SK-N-SH (cell line): ENCODE data around the gene CD109. TPM values are rescaled to one million over a fixed set of nuclear protein-coding genes. Genes with fewer than 3 reads are reported as not detected.

Experiments used
- CTCF ChIA-PET: fragments of 300-600, 350-600 bp; formaldehyde crosslinking; extraction: SDS; loops from one replicate; lab custom pipeline; 2021; lab: Yijun Ruan, JAX
- POLR2A ChIA-PET: fragments of 350-600 bp; sonication (Branson Sonifier 250); formaldehyde crosslinking; extraction: SDS; loops from one replicate; lab custom pipeline; 2020; ENCODE audit warnings: antibody characterized with exemption, inconsistent platforms; lab: Yijun Ruan, JAX
- DNase-seq: peaks from one replicate; pipeline ENCODE4 v3.0.0; 2012
- H2AFZ ChIP-seq: fragments of 200-600 bp; sonication (generic); 2 replicates; pipeline ENCODE4 v1.8.1; 2016; ENCODE audit warnings: antibody characterized with exemption, mild to moderate bottlenecking, low read depth
- H3F3A ChIP-seq: fragments of 200-600 bp; sonication (generic); replicated peaks from 2 replicates; pipeline ENCODE3; 2016; ENCODE audit warnings: antibody characterized with exemption, mild to moderate bottlenecking; ENCODE audit not compliant: insufficient read depth
- H3K27ac ChIP-seq, 2 experiments: fragments of 200-500 bp in 1 of 2; fragments of 200-600 bp in 1 of 2; sonication (Bioruptor generic) in 1 of 2; sonication (generic), shearing (Covaris generic) in 1 of 2; 2 replicates each; pipeline versions ENCODE4 v1.5.1 to v1.6.1; 2014 to 2016; ENCODE audit warnings: low read depth in 2 of 2, inconsistent platforms in 1 of 2, low read length in 1 of 2, mild to moderate bottlenecking in 1 of 2, mixed read lengths in 1 of 2
- H3K27me3 ChIP-seq: fragments of 200-600 bp; sonication (generic), shearing (Covaris generic); 2 replicates; pipeline ENCODE4 v1.6.1; 2016; ENCODE audit warnings: mixed run types; ENCODE audit not compliant: insufficient read depth
- H3K36me3 ChIP-seq, 2 experiments: fragments of 200-500 bp in 1 of 2; fragments of 200-600 bp in 1 of 2; sonication (Bioruptor generic) in 1 of 2; sonication (generic) in 1 of 2; replicated peaks in 1 of 2; 2 replicates each; pipeline versions ENCODE3 to v1.5.1; 2014 to 2016; ENCODE audit warnings: low read length in 1 of 2, mild to moderate bottlenecking in 1 of 2; ENCODE audit not compliant: insufficient read depth in 2 of 2, control insufficient read depth in 1 of 2
- H3K4me1 ChIP-seq, 2 experiments: fragments of 200-500 bp in 1 of 2; fragments of 200-600 bp in 1 of 2; sonication (Bioruptor generic) in 1 of 2; sonication (generic), shearing (Covaris generic) in 1 of 2; 2 replicates each; pipeline versions ENCODE4 v1.5.1 to v1.6.1; 2014 to 2016; ENCODE audit warnings: low read depth in 1 of 2, low read length in 1 of 2, mixed run types in 1 of 2; ENCODE audit not compliant: insufficient read depth in 2 of 2, control insufficient read depth in 1 of 2
- H3K4me2 ChIP-seq: fragments of 200-600 bp; sonication (generic), shearing (Covaris generic); 2 replicates; pipeline ENCODE4 v1.6.1; 2017; ENCODE audit warnings: mixed run types
- H3K4me3 ChIP-seq, 2 experiments: fragments of 200-500 bp in 1 of 2; fragments of 200-600 bp in 1 of 2; sonication (Bioruptor generic) in 1 of 2; sonication (generic), shearing (Covaris generic) in 1 of 2; 2 replicates each; pipeline versions ENCODE4 v1.5.1 to v1.8.1; 2014 to 2016; ENCODE audit warnings: low read depth in 2 of 2, inconsistent platforms in 1 of 2, low read length in 1 of 2, mild to moderate bottlenecking in 1 of 2, mixed read lengths in 1 of 2, moderate library complexity in 1 of 2
- H3K79me2 ChIP-seq: fragments of 200-600 bp; sonication (generic); 2 replicates; pipeline ENCODE4 v1.8.1; 2017; ENCODE audit warnings: mild to moderate bottlenecking; ENCODE audit not compliant: insufficient read depth
- H3K9ac ChIP-seq: fragments of 200-600 bp; sonication (generic); 2 replicates; pipeline ENCODE4 v1.6.1; 2017; ENCODE audit warnings: mixed run types
- H3K9me2 ChIP-seq: fragments of 200-600 bp; sonication (generic); 2 replicates; pipeline ENCODE4 v1.6.1; 2017; ENCODE audit warnings: mixed run types
- H3K9me3 ChIP-seq: fragments of 200-600 bp; sonication (generic); 2 replicates; pipeline ENCODE4 v1.6.1; 2017; ENCODE audit warnings: mixed run types, mild to moderate bottlenecking, moderate library complexity
- H4K20me1 ChIP-seq: fragments of 200-600 bp; sonication (generic); 2 replicates; pipeline ENCODE4 v1.6.1; 2017; ENCODE audit warnings: mild to moderate bottlenecking, mixed run types; ENCODE audit not compliant: insufficient read depth
- CTCF ChIP-seq: fragments of 200-600 bp; sonication (generic); IDR thresholded peaks from 2 replicates; pipeline ENCODE4 v1.6.1; 2017; ENCODE audit warnings: antibody characterized with exemption, mild to moderate bottlenecking, moderate library complexity
- EZH2phosphoT487 ChIP-seq: fragments of 200-600 bp; sonication (generic); IDR thresholded peaks from 2 replicates; pipeline ENCODE4 v1.6.1; 2017; ENCODE audit warnings: low read depth, mixed run types, mild to moderate bottlenecking, antibody characterized with exemption, moderate library complexity, borderline replicate concordance
- FOSL2 ChIP-seq: IDR thresholded peaks from 2 replicates; pipeline ENCODE4 v1.4.0; 2012; ENCODE audit warnings: low read depth, mild to moderate bottlenecking, moderate library complexity, borderline replicate concordance
- FOXJ3 ChIP-seq: sonication (generic); formaldehyde crosslinking; IDR thresholded peaks from 2 replicates; pipeline ENCODE4 v1.5.1; 2020; ENCODE audit warnings: mild to moderate bottlenecking, missing genetic modification reagents
- GATA2 ChIP-seq: sonication (generic); formaldehyde crosslinking; IDR thresholded peaks from 2 replicates; pipeline ENCODE4 v1.5.0; 2020; ENCODE audit warnings: mild to moderate bottlenecking, missing genetic modification reagents
- MAX ChIP-seq: IDR thresholded peaks from 2 replicates; pipeline ENCODE4 v1.4.0; 2012; ENCODE audit warnings: low read depth
- NFIC ChIP-seq: IDR thresholded peaks from 2 replicates; pipeline ENCODE4 v1.4.0; 2012; ENCODE audit warnings: borderline replicate concordance
- NRF1 ChIP-seq: IDR thresholded peaks from 2 replicates; pipeline ENCODE4 v1.6.1; 2012; ENCODE audit warnings: low read depth, mild to moderate bottlenecking, low read length
- RAD21 ChIP-seq: IDR thresholded peaks from 2 replicates; pipeline ENCODE4 v1.6.1; 2012; ENCODE audit warnings: mild to moderate bottlenecking, low read length
- SMC3 ChIP-seq: IDR thresholded peaks from 2 replicates; pipeline ENCODE4 v1.6.1; 2012; ENCODE audit warnings: low read depth, low read length, improper control_type of control experiment
- TCF12 ChIP-seq: IDR thresholded peaks from 2 replicates; pipeline ENCODE4 v1.4.0; 2012
- TEAD4 ChIP-seq: IDR thresholded peaks from 2 replicates; pipeline ENCODE4 v1.4.0; 2012; ENCODE audit warnings: mild to moderate bottlenecking, borderline replicate concordance; ENCODE audit not compliant: insufficient read depth
- USF1 ChIP-seq: IDR thresholded peaks from 2 replicates; pipeline ENCODE4 v1.4.0; 2012; ENCODE audit warnings: low read depth, borderline replicate concordance
- WGBS: methylation state at CpG from one replicate; pipeline ENCODE4 v1.1.6; 2017; ENCODE audit warnings: low lambda C conversion rate; 5-methylcytosine and 5-hydroxymethylcytosine counted together
- polyA plus RNA-seq, 3 experiments: library from polyadenylated mRNA; depleted of rRNA; stranded (reverse); fragments of >200 nt; gene quantifications; 2 replicates each; pipeline ENCODE4 v1.2.3, GENCODE V29; 2012
- TF ChIP-seq, protein P1 (sequence below): IDR thresholded peaks from 2 replicates; pipeline ENCODE4; 2012
- TF ChIP-seq, protein P2 (sequence below): IDR thresholded peaks from 2 replicates; pipeline ENCODE4 v1.6.1; 2012; ENCODE audit warnings: mild to moderate bottlenecking, low read depth, low read length, moderate library complexity

The CD109 gene
- polyA plus RNA-seq, 1 of the 3 experiments (the other 2 are of a cell fraction), result 19.7 TPM

DNA sequence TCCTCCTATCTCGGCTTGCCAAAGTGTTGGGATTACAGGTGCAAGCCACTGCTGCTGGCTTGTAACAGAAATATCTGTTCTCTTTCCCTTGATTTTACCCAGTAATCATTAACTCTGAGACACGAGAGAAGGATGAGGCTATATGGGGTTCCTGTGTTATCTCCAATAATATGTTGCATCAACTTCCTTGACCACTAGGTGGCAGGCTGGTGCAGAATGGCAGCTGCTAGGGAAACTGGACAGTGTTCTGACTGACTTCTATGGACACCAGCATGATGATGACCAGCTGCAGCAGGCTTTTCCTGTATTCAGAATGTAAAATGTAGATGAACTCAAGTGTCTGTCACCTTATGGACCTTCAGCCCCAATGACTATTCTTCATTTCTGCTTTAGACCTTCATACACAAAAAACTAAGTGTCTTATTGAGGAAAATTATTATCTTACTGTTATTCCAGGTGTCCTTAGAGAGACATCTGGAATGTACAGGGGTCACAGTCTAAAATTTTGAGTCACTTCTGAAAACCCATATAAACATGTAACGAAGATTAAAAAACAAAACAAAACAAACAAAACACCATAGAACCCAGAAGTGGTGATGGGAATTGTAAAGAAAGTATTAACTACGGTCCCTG lies 20.4 kb upstream of the CD109 start:
- H4K20me1 ChIP-seq, result no peaks in the 10 kb centered on the region
- DNase-seq, result peak; percentile 68
- no peaks in the 10 kb centered on the region for H3K79me2 ChIP-seq
- no peaks in the 10 kb centered on the region for H3K9me2 ChIP-seq
- TF ChIP-seq CTCF, result peak; percentile 95
- TF ChIP-seq SMC3, result peak; percentile 71
- peak; percentile 76 for TF ChIP-seq TCF12
- no peak for TF ChIP-seq NRF1
- no peak for TF ChIP-seq FOXJ3 (CRISPR knock-in tag)
- TF ChIP-seq RAD21, result peak; percentile 79
- TF ChIP-seq, protein P1, sequence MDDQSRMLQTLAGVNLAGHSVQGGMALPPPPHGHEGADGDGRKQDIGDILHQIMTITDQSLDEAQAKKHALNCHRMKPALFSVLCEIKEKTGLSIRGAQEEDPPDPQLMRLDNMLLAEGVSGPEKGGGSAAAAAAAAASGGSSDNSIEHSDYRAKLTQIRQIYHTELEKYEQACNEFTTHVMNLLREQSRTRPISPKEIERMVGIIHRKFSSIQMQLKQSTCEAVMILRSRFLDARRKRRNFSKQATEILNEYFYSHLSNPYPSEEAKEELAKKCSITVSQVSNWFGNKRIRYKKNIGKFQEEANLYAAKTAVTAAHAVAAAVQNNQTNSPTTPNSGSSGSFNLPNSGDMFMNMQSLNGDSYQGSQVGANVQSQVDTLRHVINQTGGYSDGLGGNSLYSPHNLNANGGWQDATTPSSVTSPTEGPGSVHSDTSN, result 0 out of 2 replicates have a peak, but pooled peaks have one; percentile 22
- no peaks in the 10 kb centered on the region for H3K27me3 ChIP-seq
- H3K4me2 ChIP-seq, result no peak overlapping the region
- no peaks in the 10 kb centered on the region for H3K9me3 ChIP-seq
- H3K4me1 ChIP-seq, result no peaks in the 10 kb centered on the region
- WGBS, result 28% methylated on average over 4 of the region's 4 CpGs
- CTCF ChIA-PET, result interaction anchor here (0.6 to 2.9 kb wide), 24 partner anchors 9 to 1536 kb away, joined by 3 to 19 read pairs (median 4); partner anchors contain the start of gene CD109
- H3K9ac ChIP-seq, result no peak overlapping the region
- H2AFZ ChIP-seq, result no peak overlapping the region
- no peak overlapping the region; a peak in 1 of 4 replicates for H3K4me3 ChIP-seq
- POLR2A ChIA-PET, result interaction anchor here (0.6 kb wide), 1 partner anchor 156 kb away, joined by 3 read pairs; no protein-coding TSS in a partner anchor
- no peaks in the 10 kb centered on the region for H3F3A ChIP-seq
- H3K36me3 ChIP-seq, result no peaks in the 10 kb centered on the region
- no peak overlapping the region for H3K27ac ChIP-seq

GRCh38 chr6:73679009-73679408 lies 17.0 kb upstream of the CD109 start:
- Histone ChIP-seq H3F3A (no peaks in the 10 kb centered on the region), H3K9me3 (no peaks in the 10 kb centered on the region), H3K36me3 (no peaks in the 10 kb centered on the region), H3K9me2 (no peaks in the 10 kb centered on the region), H3K4me3 (no peak overlapping the region), H3K27ac (no peak overlapping the region), H3K79me2 (no peaks in the 10 kb centered on the region), H2AFZ (peak overlapping the region; percentile 6; the same call in 1 of the 2 replicates), H4K20me1 (no peaks in the 10 kb centered on the region), H3K4me2 (no peak overlapping the region), H3K4me1 (no peaks in the 10 kb centered on the region), H3K9ac (no peak overlapping the region), H3K27me3 (no peaks in the 10 kb centered on the region)
- ChIA-PET POLR2A (no interaction called here), CTCF (interaction anchor here (0.6 to 2.7 kb wide), 2 partner anchors 27 to 54 kb away, joined by 3 to 8 read pairs; no protein-coding TSS in a partner anchor)
- TF ChIP-seq SMC3 (no peak), TCF12 (no peak), USF1 (no peak), FOXJ3 (CRISPR knock-in tag) (no peak), GATA2 (no peak), TEAD4 (no peak), MAX (no peak), FOSL2 (no peak), NFIC (no peak), EZH2phosphoT487 (no peak)
- TF ChIP-seq, protein P2, sequence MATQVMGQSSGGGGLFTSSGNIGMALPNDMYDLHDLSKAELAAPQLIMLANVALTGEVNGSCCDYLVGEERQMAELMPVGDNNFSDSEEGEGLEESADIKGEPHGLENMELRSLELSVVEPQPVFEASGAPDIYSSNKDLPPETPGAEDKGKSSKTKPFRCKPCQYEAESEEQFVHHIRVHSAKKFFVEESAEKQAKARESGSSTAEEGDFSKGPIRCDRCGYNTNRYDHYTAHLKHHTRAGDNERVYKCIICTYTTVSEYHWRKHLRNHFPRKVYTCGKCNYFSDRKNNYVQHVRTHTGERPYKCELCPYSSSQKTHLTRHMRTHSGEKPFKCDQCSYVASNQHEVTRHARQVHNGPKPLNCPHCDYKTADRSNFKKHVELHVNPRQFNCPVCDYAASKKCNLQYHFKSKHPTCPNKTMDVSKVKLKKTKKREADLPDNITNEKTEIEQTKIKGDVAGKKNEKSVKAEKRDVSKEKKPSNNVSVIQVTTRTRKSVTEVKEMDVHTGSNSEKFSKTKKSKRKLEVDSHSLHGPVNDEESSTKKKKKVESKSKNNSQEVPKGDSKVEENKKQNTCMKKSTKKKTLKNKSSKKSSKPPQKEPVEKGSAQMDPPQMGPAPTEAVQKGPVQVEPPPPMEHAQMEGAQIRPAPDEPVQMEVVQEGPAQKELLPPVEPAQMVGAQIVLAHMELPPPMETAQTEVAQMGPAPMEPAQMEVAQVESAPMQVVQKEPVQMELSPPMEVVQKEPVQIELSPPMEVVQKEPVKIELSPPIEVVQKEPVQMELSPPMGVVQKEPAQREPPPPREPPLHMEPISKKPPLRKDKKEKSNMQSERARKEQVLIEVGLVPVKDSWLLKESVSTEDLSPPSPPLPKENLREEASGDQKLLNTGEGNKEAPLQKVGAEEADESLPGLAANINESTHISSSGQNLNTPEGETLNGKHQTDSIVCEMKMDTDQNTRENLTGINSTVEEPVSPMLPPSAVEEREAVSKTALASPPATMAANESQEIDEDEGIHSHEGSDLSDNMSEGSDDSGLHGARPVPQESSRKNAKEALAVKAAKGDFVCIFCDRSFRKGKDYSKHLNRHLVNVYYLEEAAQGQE, result no peak
- TF ChIP-seq, protein P1, result no peak
- DNase-seq, result no peak
- 51% methylated on average over 3 of the region's 3 CpGs for WGBS
